Mesenchymal stem cell (in vitro differentiated cells and primary cell): ENCODE results near the gene GBF1.
A peak's percentile ranks its signal among the peaks of the same experiment; 100 is the strongest.

Source experiments
- DNase-seq: peaks from one replicate; pipeline ENCODE4 v3.0.0-alpha.2; 2013
- H2AFZ ChIP-seq: one replicate; pipeline ENCODE4 v1.6.1; 2013; ENCODE audit warnings: low read depth, mild to moderate bottlenecking, control low read depth, inconsistent platforms, low read length, moderate library complexity
- H2AK5ac ChIP-seq: 2 replicates; pipeline ENCODE4 v1.6.1; 2013; ENCODE audit warnings: low read length, moderate library complexity, mild to moderate bottlenecking, inconsistent platforms; ENCODE audit not compliant: severe bottlenecking
- H2BK120ac ChIP-seq: one replicate; pipeline ENCODE4 v1.6.1; 2013; ENCODE audit warnings: low read depth, mild to moderate bottlenecking, inconsistent platforms, low read length, moderate library complexity
- H2BK12ac ChIP-seq, 2 experiments: one replicate each; pipeline ENCODE4 v1.6.1; 2013; ENCODE audit warnings: inconsistent platforms in 2 of 2, low read length in 2 of 2, mild to moderate bottlenecking in 2 of 2, moderate library complexity in 2 of 2, control low read depth in 1 of 2
- H2BK15ac ChIP-seq: one replicate; pipeline ENCODE4 v1.6.1; 2013; ENCODE audit warnings: mild to moderate bottlenecking, low read depth, inconsistent platforms; ENCODE audit not compliant: poor library complexity, severe bottlenecking
- H2BK5ac ChIP-seq: 2 replicates; pipeline ENCODE4 v1.6.1; 2013; ENCODE audit warnings: low read depth, mild to moderate bottlenecking, low read length, control low read depth, inconsistent platforms; ENCODE audit not compliant: poor library complexity, severe bottlenecking
- H3K14ac ChIP-seq, 2 experiments: one replicate each; pipeline ENCODE4 v1.6.1; 2013; ENCODE audit warnings: inconsistent platforms in 2 of 2, low read length in 2 of 2, control low read depth in 1 of 2, mild to moderate bottlenecking in 1 of 2, moderate library complexity in 1 of 2
- H3K18ac ChIP-seq, 2 experiments: one replicate each; pipeline ENCODE4 v1.6.1; 2013; ENCODE audit warnings: inconsistent platforms in 2 of 2, low read length in 2 of 2, control low read depth in 1 of 2, low read depth in 1 of 2, mild to moderate bottlenecking in 1 of 2
- H3K23ac ChIP-seq, 2 experiments: one replicate each; pipeline ENCODE4 v1.6.1; 2013; ENCODE audit warnings: inconsistent platforms in 2 of 2, low read length in 2 of 2, mild to moderate bottlenecking in 2 of 2, moderate library complexity in 2 of 2, control low read depth in 1 of 2
- H3K27ac ChIP-seq: 2 replicates; pipeline ENCODE4 v1.5.1; 2013; ENCODE audit warnings: mild to moderate bottlenecking, moderate library complexity, low read length, control low read depth, inconsistent platforms; ENCODE audit not compliant: poor library complexity, severe bottlenecking
- H3K27me3 ChIP-seq, 2 experiments: 2 replicates each; pipeline versions ENCODE4 v1.6.1 to v1.7.0; 2013; ENCODE audit warnings: low read length in 2 of 2, mild to moderate bottlenecking in 2 of 2, moderate library complexity in 2 of 2, control low read depth in 1 of 2, inconsistent platforms in 1 of 2; ENCODE audit not compliant: control insufficient read depth in 1 of 2, insufficient read depth in 1 of 2
- H3K36me3 ChIP-seq, 2 experiments: 2 replicates each; pipeline versions ENCODE4 v1.6.1 to v1.7.0; 2013; ENCODE audit warnings: low read length in 2 of 2, control low read depth in 1 of 2, inconsistent platforms in 1 of 2, low read depth in 1 of 2, mild to moderate bottlenecking in 1 of 2; ENCODE audit not compliant: insufficient read depth in 2 of 2, control insufficient read depth in 1 of 2
- H3K4ac ChIP-seq, 2 experiments: one replicate each; pipeline ENCODE4 v1.6.1; 2013; ENCODE audit warnings: inconsistent platforms in 2 of 2, low read length in 2 of 2, mild to moderate bottlenecking in 2 of 2, moderate library complexity in 2 of 2, control low read depth in 1 of 2, low read depth in 1 of 2
- H3K4me1 ChIP-seq: 2 replicates; pipeline ENCODE4 v1.6.1; 2013; ENCODE audit warnings: low read depth, low read length, control low read depth; ENCODE audit not compliant: control insufficient read depth, insufficient read depth
- H3K4me2 ChIP-seq: 2 replicates; pipeline ENCODE4 v1.6.1; 2013; ENCODE audit warnings: low read length, mild to moderate bottlenecking, inconsistent platforms; ENCODE audit not compliant: poor library complexity, severe bottlenecking
- H3K4me3 ChIP-seq, 2 experiments: 2 replicates each; pipeline versions ENCODE4 v1.5.1 to v1.7.0; 2013; ENCODE audit warnings: low read length in 2 of 2, mild to moderate bottlenecking in 2 of 2, control low read depth in 1 of 2, low read depth in 1 of 2; ENCODE audit not compliant: insufficient read depth in 1 of 2
- H3K79me1 ChIP-seq: replicated peaks from 2 replicates; pipeline ENCODE4 v1.6.1; 2013; ENCODE audit warnings: mild to moderate bottlenecking, control low read depth, low read length, inconsistent platforms; ENCODE audit not compliant: poor library complexity, severe bottlenecking
- H3K9ac ChIP-seq: 2 replicates; pipeline ENCODE4 v1.7.0; 2013; ENCODE audit warnings: mild to moderate bottlenecking, low read length, moderate library complexity
- H3K9me3 ChIP-seq: 2 replicates; pipeline ENCODE4 v1.7.0; 2013; ENCODE audit warnings: mild to moderate bottlenecking, low read length; ENCODE audit not compliant: control insufficient read depth
- H4K8ac ChIP-seq: one replicate; pipeline ENCODE4 v1.6.1; 2013; ENCODE audit warnings: inconsistent platforms, mild to moderate bottlenecking, low read length, moderate library complexity
- H4K91ac ChIP-seq: one replicate; pipeline ENCODE4 v1.6.1; 2013; ENCODE audit warnings: mild to moderate bottlenecking, low read length, inconsistent platforms
- WGBS: methylation state at CpG from one replicate; pipeline ENCODE4 v1.1.7; 2013; ENCODE audit warnings: mixed read lengths; 5-methylcytosine and 5-hydroxymethylcytosine counted together

The GBF1 gene

GRCh38 chr10:102289840-102290239 is 44.5 kb downstream of the GBF1 start:
- WGBS = 98% methylated on average over 3 of the region's 3 CpGs
- peaks cover 3% of the 10 kb centered on the region for H3K4me1 ChIP-seq
- no peak overlapping the region for H2AFZ ChIP-seq
- no peak overlapping the region for H3K14ac ChIP-seq
- H3K4ac ChIP-seq = no peak overlapping the region
- H3K23ac ChIP-seq = no peak overlapping the region
- peaks cover 20% of the 10 kb centered on the region for H3K79me1 ChIP-seq
- no peaks in the 10 kb centered on the region for H3K9me3 ChIP-seq
- no peak overlapping the region for H3K9ac ChIP-seq
- H2AK5ac ChIP-seq = no peak overlapping the region
- H3K18ac ChIP-seq = no peak overlapping the region
- H2BK120ac ChIP-seq = no peak overlapping the region
- no peak overlapping the region for H3K27ac ChIP-seq
- no peak overlapping the region for H2BK5ac ChIP-seq
- H3K36me3 ChIP-seq = peaks cover 2 to 6% of the 10 kb centered on the region in 2 experiments
- H2BK12ac ChIP-seq = no peak overlapping the region
- no peak overlapping the region for H3K4me2 ChIP-seq
- H2BK15ac ChIP-seq = no peak overlapping the region
- H4K8ac ChIP-seq = no peak overlapping the region
- no peak for DNase-seq
- no peak overlapping the region for H4K91ac ChIP-seq
- H3K27me3 ChIP-seq = no peaks in the 10 kb centered on the region
- no peak overlapping the region for H3K4me3 ChIP-seq

GRCh38 chr10:102291221-102291905 is 46.0 kb downstream of the GBF1 start:
- H2BK5ac ChIP-seq = no peak overlapping the region
- H3K9me3 ChIP-seq = no peaks in the 10 kb centered on the region
- no peak overlapping the region for H3K4me2 ChIP-seq
- no peak overlapping the region for H2AFZ ChIP-seq
- H3K9ac ChIP-seq = no peak overlapping the region
- H3K14ac ChIP-seq = no peak overlapping the region
- no peak for DNase-seq
- 94% methylated on average over 4 of the region's 4 CpGs for WGBS
- H3K36me3 ChIP-seq = peaks cover 0 to 2% of the 10 kb centered on the region in 2 experiments
- H4K8ac ChIP-seq = no peak overlapping the region
- H3K4me1 ChIP-seq = peaks cover 3% of the 10 kb centered on the region
- H3K18ac ChIP-seq = no peak overlapping the region
- H2BK15ac ChIP-seq = no peak overlapping the region
- no peak overlapping the region for H3K23ac ChIP-seq
- no peak overlapping the region for H2BK120ac ChIP-seq
- no peaks in the 10 kb centered on the region for H3K27me3 ChIP-seq
- H4K91ac ChIP-seq = no peak overlapping the region
- H3K4ac ChIP-seq = no peak overlapping the region
- no peak overlapping the region for H2BK12ac ChIP-seq
- H2AK5ac ChIP-seq = no peak overlapping the region
- H3K4me3 ChIP-seq = no peak overlapping the region
- peaks cover 16% of the 10 kb centered on the region for H3K79me1 ChIP-seq
- H3K27ac ChIP-seq = no peak overlapping the region

- no peak overlapping the region for H4K8ac ChIP-seq
- H2AFZ ChIP-seq = no peak overlapping the region
- H3K18ac ChIP-seq = no peak overlapping the region
- no peak overlapping the region for H4K91ac ChIP-seq
- H3K4me2 ChIP-seq = no peak overlapping the region
- H3K9ac ChIP-seq = no peak overlapping the region
- H3K4ac ChIP-seq = no peak overlapping the region
- H2BK5ac ChIP-seq = no peak overlapping the region
- 82% methylated on average over 1 of the region's 1 CpG for WGBS
- no peaks in the 10 kb centered on the region for H3K9me3 ChIP-seq
- H2AK5ac ChIP-seq = no peak overlapping the region
- no peak overlapping the region for H2BK15ac ChIP-seq
- H2BK120ac ChIP-seq = no peak overlapping the region
- H3K79me1 ChIP-seq = peaks cover 4% of the 10 kb centered on the region
- no peak overlapping the region for H3K14ac ChIP-seq
- no peak overlapping the region for H3K4me3 ChIP-seq
- H3K23ac ChIP-seq = no peak overlapping the region
- H3K27ac ChIP-seq = no peak overlapping the region
- no peaks in the 10 kb centered on the region for H3K36me3 ChIP-seq
- H3K27me3 ChIP-seq = no peaks in the 10 kb centered on the region
- H3K4me1 ChIP-seq = peaks cover 2% of the 10 kb centered on the region
- no peak overlapping the region for H2BK12ac ChIP-seq
- DNase-seq = no peak
These were observed 51.8 kb downstream of the GBF1 start for GRCh38 chr10:102297101-102297500.

GRCh38 chr10:102298899-102299298 is 53.6 kb downstream of the GBF1 start:
- Histone ChIP-seq H2BK12ac (no peak overlapping the region), H3K18ac (no peak overlapping the region), H4K91ac (no peak overlapping the region), H3K4me3 (no peak overlapping the region), H3K27me3 (no peaks in the 10 kb centered on the region), H2BK5ac (no peak overlapping the region), H2BK120ac (no peak overlapping the region), H2BK15ac (no peak overlapping the region), H4K8ac (no peak overlapping the region), H3K4ac (no peak overlapping the region), H3K79me1 (peaks cover 3% of the 10 kb centered on the region), H3K9ac (no peak overlapping the region), H2AK5ac (peak overlapping the region; percentile 15), H3K9me3 (no peaks in the 10 kb centered on the region), H3K23ac (no peak overlapping the region), H3K4me2 (no peak overlapping the region), H3K27ac (peak overlapping the region; percentile 69), H2AFZ (no peak overlapping the region), H3K36me3 (no peaks in the 10 kb centered on the region), H3K4me1 (peaks cover 2% of the 10 kb centered on the region), H3K14ac (no peak overlapping the region)
- DNase-seq = no peak
